HepG2 (cell line): Measurements from ENCODE around the gene MYO5B. TPM values are rescaled to one million over a fixed set of nuclear protein-coding genes. Genes with fewer than 3 reads are reported as not detected.
A peak's percentile ranks its signal among the peaks of the same experiment; 100 is the strongest.

Source experiments
- ATAD3A ChIP-seq: sonication (generic); formaldehyde crosslinking; IDR thresholded peaks from 2 replicates; pipeline ENCODE4 v1.4.0; 2020; ENCODE audit warnings: missing genetic modification reagents
- CBFB ChIP-seq: sonication (generic); formaldehyde crosslinking; IDR thresholded peaks from 2 replicates; pipeline ENCODE4 v1.4.0; 2020; ENCODE audit warnings: missing genetic modification reagents
- CBX2 ChIP-seq, 2 experiments: fragments of 200-600 bp in 1 of 2; sonication (generic); formaldehyde crosslinking in 1 of 2; IDR thresholded peaks; 2 replicates each; pipeline versions ENCODE4 v1.7.0 to v1.8.1; 2018 to 2022; ENCODE audit warnings: low read depth in 2 of 2, low read length in 1 of 2, mild to moderate bottlenecking in 1 of 2, missing genetic modification reagents in 1 of 2
- CEBPG ChIP-seq: IDR thresholded peaks from 2 replicates; pipeline ENCODE4 v1.6.1; 2016
- CENPX ChIP-seq: sonication (generic); formaldehyde crosslinking; IDR thresholded peaks from 2 replicates; pipeline ENCODE4 v1.9.0; 2021; ENCODE audit warnings: mild to moderate bottlenecking, missing genetic modification reagents, moderate library complexity
- CERS6 ChIP-seq: sonication (generic); formaldehyde crosslinking; IDR thresholded peaks from 2 replicates; pipeline ENCODE4 v1.5.0; 2020; ENCODE audit warnings: missing genetic modification reagents
- DRAP1 ChIP-seq: IDR thresholded peaks from 2 replicates; pipeline ENCODE4 v1.6.1; 2016; ENCODE audit warnings: missing genetic modification reagents, missing compliant biosample characterization
- ETS1 ChIP-seq: sonication (generic); formaldehyde crosslinking; IDR thresholded peaks from 2 replicates; pipeline ENCODE4 v1.4.0; 2020; ENCODE audit warnings: missing genetic modification reagents
- HNF1B ChIP-seq: sonication (generic); formaldehyde crosslinking; IDR thresholded peaks from 2 replicates; pipeline ENCODE4 v1.5.1; 2020; ENCODE audit warnings: mild to moderate bottlenecking, moderate library complexity, missing genetic modification reagents
- MEF2D ChIP-seq: sonication (generic); formaldehyde crosslinking; IDR thresholded peaks from 2 replicates; pipeline ENCODE4 v1.5.1; 2020; ENCODE audit warnings: mild to moderate bottlenecking, missing genetic modification reagents
- MIER2 ChIP-seq: IDR thresholded peaks from 2 replicates; pipeline ENCODE4 v1.6.1; 2016; ENCODE audit warnings: missing biosample characterization, missing genetic modification reagents
- MTF1 ChIP-seq: sonication (generic); formaldehyde crosslinking; IDR thresholded peaks from 2 replicates; pipeline ENCODE4 v1.5.0; 2020; ENCODE audit warnings: missing genetic modification reagents
- NFKBIZ ChIP-seq: IDR thresholded peaks from 2 replicates; pipeline ENCODE4 v1.6.1; 2018; ENCODE audit warnings: missing genetic modification reagents, missing compliant biosample characterization
- NR2C2 ChIP-seq: sonication (generic); formaldehyde crosslinking; IDR thresholded peaks from 2 replicates; pipeline ENCODE4 v1.4.0; 2020; ENCODE audit warnings: missing genetic modification reagents, mild to moderate bottlenecking, moderate library complexity, borderline replicate concordance
- PBX3 ChIP-seq: sonication (generic); formaldehyde crosslinking; IDR thresholded peaks from 2 replicates; pipeline ENCODE4 v1.8.1; 2023; ENCODE audit warnings: missing genetic modification reagents, inconsistent platforms, borderline replicate concordance
- RAD21 ChIP-seq: fragments of 450-650 bp; formaldehyde crosslinking; IDR thresholded peaks from 2 replicates; pipeline ENCODE4 v1.5.0; 2020; ENCODE audit warnings: mild to moderate bottlenecking
- SOX13 ChIP-seq, 3 experiments: fragments of 450-650 bp in 1 of 3; sonication (generic) in 1 of 3; formaldehyde crosslinking in 1 of 3; IDR thresholded peaks in 2 of 3; conservative IDR thresholded peaks in 1 of 3; 2 replicates each; pipeline versions ENCODE4 v1.5.0 to v1.6.1; 2016 to 2020; ENCODE audit warnings: antibody characterized with exemption in 1 of 3, mild to moderate bottlenecking in 1 of 3, missing compliant biosample characterization in 1 of 3, missing genetic modification reagents in 1 of 3, moderate library complexity in 1 of 3
- SRSF1 ChIP-seq: fragments of 200-400 bp; formaldehyde crosslinking; optimal IDR thresholded peaks from 2 replicates; pipeline ENCODE3; 2017; ENCODE audit warnings: mild to moderate bottlenecking, low read depth, low read length, moderate library complexity
- TBX2 ChIP-seq: sonication (generic); formaldehyde crosslinking; IDR thresholded peaks from 2 replicates; pipeline ENCODE4 v1.5.0; 2020; ENCODE audit warnings: missing genetic modification reagents, mild to moderate bottlenecking, borderline replicate concordance
- ZBTB20 ChIP-seq: sonication (generic); formaldehyde crosslinking; IDR thresholded peaks from 2 replicates; pipeline ENCODE4 v1.8.1; 2023; ENCODE audit warnings: missing genetic modification reagents, low read depth, mild to moderate bottlenecking, borderline replicate concordance
- ZBTB42 ChIP-seq: sonication (generic); formaldehyde crosslinking; IDR thresholded peaks from 2 replicates; pipeline ENCODE4 v1.5.0; 2020; ENCODE audit warnings: mild to moderate bottlenecking, missing genetic modification reagents
- ZNF335 ChIP-seq: sonication (generic); formaldehyde crosslinking; IDR thresholded peaks from 2 replicates; pipeline ENCODE4 v1.4.0; 2020; ENCODE audit warnings: missing genetic modification reagents
- ZNF772 ChIP-seq: sonication (generic); formaldehyde crosslinking; IDR thresholded peaks from 2 replicates; pipeline ENCODE4 v1.5.0; 2020; ENCODE audit warnings: mild to moderate bottlenecking, missing genetic modification reagents
- ZNF775 ChIP-seq: sonication (generic); formaldehyde crosslinking; IDR thresholded peaks from 2 replicates; pipeline ENCODE4 v1.4.0; 2020; ENCODE audit warnings: missing genetic modification reagents, mild to moderate bottlenecking, moderate library complexity, borderline replicate concordance
- polyA plus RNA-seq, 8 experiments: library from polyadenylated mRNA; depleted of rRNA in 3 of 8; stranded (reverse) in 7 of 8; unstranded in 1 of 8; fragments of >200 nt; fragmentation: Illumina TruSeq in 4 of 8; extraction: Trizol in 4 of 8; gene quantifications; 2 replicates each; pipeline versions ENCODE4 v1.2.1 to v1.2.3, GENCODE V29; 2011 to 2016; ENCODE audit warnings: low read depth in 4 of 8, missing spikeins in 1 of 8, mixed read lengths in 1 of 8; ENCODE audit not compliant: insufficient read depth in 1 of 8
- total RNA-seq, 5 experiments: library from RNA; depleted of rRNA; stranded (reverse); fragments of >200 nt; fragmentation: Illumina TruSeq; extraction: Trizol; gene quantifications; 2 replicates each; pipeline ENCODE4 v1.2.3, GENCODE V29; 2016; ENCODE audit warnings: low read depth in 1 of 5

MYO5B gene
- total and polyA plus RNA-seq, 2 of the 13 experiments (the other 11 are each of a cell fraction or from before 2014, with no cell fraction given), result 13.1 to 24.0 TPM

- TF ChIP-seq HNF1B (CRISPR knock-in tag) (peak; percentile 57), ZBTB20 (CRISPR knock-in tag) (0 out of 2 replicates have a peak, but pooled peaks have one; percentile 16), CEBPG (CRISPR knock-in tag) (peak; percentile 17; the same call in 1 of the 2 replicates), ZNF335 (CRISPR knock-in tag) (peak; percentile 75; the same call in 1 of the 2 replicates), CBFB (CRISPR knock-in tag) (peak; percentile 44; the same call in 1 of the 2 replicates), ATAD3A (CRISPR knock-in tag) (no peak), MIER2 (CRISPR knock-in tag) (no peak), NFKBIZ (CRISPR knock-in tag) (no peak; the same call in 1 of the 2 replicates), SOX13 (IDR thresholded peaks at IDR 0.05) (no peak), SOX13 (CRISPR knock-in tag; conservative IDR thresholded peaks at IDR 0.05 in 1 of 2, IDR thresholded peaks at IDR 0.05 in 1 of 2) (no peak; a peak in 1 of 4 replicates), ZNF772 (peak; percentile 25; the same call in 1 of the 2 replicates), RAD21 (CRISPR knock-in tag) (no peak), ZBTB42 (CRISPR knock-in tag) (no peak), CERS6 (no peak), PBX3 (CRISPR knock-in tag) (no peak), MEF2D (CRISPR knock-in tag) (peak; percentile 67; the same call in 1 of the 2 replicates), SRSF1 (no peak), ZNF775 (CRISPR knock-in tag) (no peak), TBX2 (peak; percentile 57; the same call in 1 of the 2 replicates), CENPX (CRISPR knock-in tag) (no peak), ETS1 (CRISPR knock-in tag) (peak; percentile 70; the same call in 1 of the 2 replicates), DRAP1 (CRISPR knock-in tag) (no peak; the same call in 1 of the 2 replicates), MTF1 (no peak; the same call in 1 of the 2 replicates), CBX2 (IDR thresholded peaks at IDR 0.05; ENCODE audit: low read depth, low read length) (no peak), CBX2 (CRISPR knock-in tag; IDR thresholded peaks at IDR 0.05; ENCODE audit: low read depth) (no peak), NR2C2 (CRISPR knock-in tag) (peak; percentile 73)
Measured at GRCh38 chr18:49813319-49814146, 381.4 kb downstream of the MYO5B start, which contains the start of gene ACAA2 (continued).
